HepG2 (cell line): ENCODE results near the gene PALM. TPM values are rescaled to one million over a fixed set of nuclear protein-coding genes. Genes with fewer than 3 reads are reported as not detected.

Source experiments
- AFF4 ChIP-seq: sonication (generic); formaldehyde crosslinking; IDR thresholded peaks from 2 replicates; pipeline ENCODE4 v1.4.0; 2020; ENCODE audit warnings: missing genetic modification reagents
- BCLAF1 ChIP-seq: fragments of 450-650 bp; IDR thresholded peaks from 2 replicates; pipeline ENCODE4 v1.6.1; 2017; ENCODE audit warnings: mild to moderate bottlenecking
- HNF1A ChIP-seq, 2 experiments: sonication (generic) in 1 of 2; formaldehyde crosslinking in 1 of 2; IDR thresholded peaks; 2 replicates each; pipeline versions ENCODE4 v1.4.0 to v1.6.1; 2016 to 2020; ENCODE audit warnings: borderline replicate concordance in 1 of 2, low read depth in 1 of 2, mild to moderate bottlenecking in 1 of 2, missing genetic modification reagents in 1 of 2
- HNRNPH1 ChIP-seq: fragments of 200-400 bp; formaldehyde crosslinking; optimal IDR thresholded peaks from 2 replicates; pipeline ENCODE3; 2017; ENCODE audit warnings: mild to moderate bottlenecking, low read depth, low read length
- KLF16 ChIP-seq, 2 experiments: sonication (generic) in 1 of 2; formaldehyde crosslinking in 1 of 2; IDR thresholded peaks; 2 replicates each; pipeline versions ENCODE4 v1.6.1 to v1.8.0; 2016 to 2023; ENCODE audit warnings: missing genetic modification reagents in 2 of 2, missing compliant biosample characterization in 1 of 2
- MTERF4 ChIP-seq: sonication (generic); formaldehyde crosslinking; IDR thresholded peaks from 2 replicates; pipeline ENCODE4 v1.8.0; 2023; ENCODE audit warnings: mild to moderate bottlenecking, missing genetic modification reagents
- POLR2G ChIP-seq: fragments of 200-400 bp; formaldehyde crosslinking; IDR thresholded peaks from 2 replicates; pipeline ENCODE4 v1.6.1; 2018; ENCODE audit warnings: mild to moderate bottlenecking, low read depth, low read length, moderate library complexity
- RBM22 ChIP-seq: fragments of 200-400 bp; formaldehyde crosslinking; optimal IDR thresholded peaks from 2 replicates; pipeline ENCODE3; 2017; ENCODE audit warnings: mild to moderate bottlenecking, low read length, moderate library complexity
- RFX1 ChIP-seq: fragments of 450-650 bp; IDR thresholded peaks from 2 replicates; pipeline ENCODE4 v1.6.1; 2017
- ZMYM4 ChIP-seq: sonication (generic); formaldehyde crosslinking; IDR thresholded peaks from 2 replicates; pipeline ENCODE4 v1.8.1; 2023; ENCODE audit warnings: mild to moderate bottlenecking, missing genetic modification reagents
- ZNF235 ChIP-seq: sonication (generic); formaldehyde crosslinking; IDR thresholded peaks from 2 replicates; pipeline ENCODE4 v1.8.1; 2023; ENCODE audit warnings: mild to moderate bottlenecking, missing genetic modification reagents, borderline replicate concordance
- ZNF367 ChIP-seq: sonication (generic); formaldehyde crosslinking; IDR thresholded peaks from 2 replicates; pipeline ENCODE4 v1.4.0; 2020; ENCODE audit warnings: missing genetic modification reagents, borderline replicate concordance
- ZNF563 ChIP-seq: sonication (generic); formaldehyde crosslinking; IDR thresholded peaks from 2 replicates; pipeline ENCODE4 v1.8.0; 2022; ENCODE audit warnings: mild to moderate bottlenecking, moderate library complexity, missing genetic modification reagents
- ZNF572 ChIP-seq: sonication (generic); formaldehyde crosslinking; IDR thresholded peaks from 2 replicates; pipeline ENCODE4 v1.5.1; 2020; ENCODE audit warnings: mild to moderate bottlenecking, missing genetic modification reagents
- ZNF781 ChIP-seq: sonication (generic); formaldehyde crosslinking; IDR thresholded peaks from 2 replicates; pipeline ENCODE4 v1.5.1; 2020; ENCODE audit warnings: borderline replicate concordance, mild to moderate bottlenecking, missing genetic modification reagents; ENCODE audit errors: not compliant biosample characterization
- ZNF790 ChIP-seq: sonication (generic); formaldehyde crosslinking; IDR thresholded peaks from 2 replicates; pipeline ENCODE4 v1.8.0; 2022; ENCODE audit warnings: missing genetic modification reagents, mild to moderate bottlenecking, borderline replicate concordance
- ZSCAN25 ChIP-seq: sonication (generic); formaldehyde crosslinking; IDR thresholded peaks from 2 replicates; pipeline ENCODE4 v1.8.0; 2022; ENCODE audit warnings: mild to moderate bottlenecking, missing genetic modification reagents
- polyA plus RNA-seq, 8 experiments: library from polyadenylated mRNA; depleted of rRNA in 3 of 8; stranded (reverse) in 7 of 8; unstranded in 1 of 8; fragments of >200 nt; fragmentation: Illumina TruSeq in 4 of 8; extraction: Trizol in 4 of 8; gene quantifications; 2 replicates each; pipeline versions ENCODE4 v1.2.1 to v1.2.3, GENCODE V29; 2011 to 2016; ENCODE audit warnings: low read depth in 4 of 8, missing spikeins in 1 of 8, mixed read lengths in 1 of 8; ENCODE audit not compliant: insufficient read depth in 1 of 8
- total RNA-seq, 5 experiments: library from RNA; depleted of rRNA; stranded (reverse); fragments of >200 nt; fragmentation: Illumina TruSeq; extraction: Trizol; gene quantifications; 2 replicates each; pipeline ENCODE4 v1.2.3, GENCODE V29; 2016; ENCODE audit warnings: low read depth in 1 of 5

PALM gene
- total and polyA plus RNA-seq, 2 of the 13 experiments (the other 11 are each of a cell fraction or from before 2014, with no cell fraction given), result 4.0 to 9.7 TPM

- TF ChIP-seq MTERF4 (CRISPR knock-in tag) (peak; percentile 47; the same call in 1 of the 2 replicates), ZNF781 (CRISPR knock-in tag) (no peak), RBM22 (no peak), ZMYM4 (CRISPR knock-in tag) (no peak), KLF16 (CRISPR knock-in tag; IDR thresholded peaks at IDR 0.05) (no peak), RFX1 (no peak), ZNF367 (no peak), ZNF563 (CRISPR knock-in tag) (0 out of 2 replicates have a peak, but pooled peaks have one; percentile 14), ZSCAN25 (CRISPR knock-in tag) (no peak), ZNF790 (CRISPR knock-in tag) (0 out of 2 replicates have a peak, but pooled peaks have one; percentile 70), AFF4 (no peak), POLR2G (0 out of 2 replicates have a peak, but pooled peaks have one; percentile 4), ZNF235 (CRISPR knock-in tag) (no peak), BCLAF1 (no peak), HNF1A (IDR thresholded peaks at IDR 0.05; ENCODE audit: low read depth) (no peak), HNF1A (CRISPR knock-in tag; IDR thresholded peaks at IDR 0.05; ENCODE audit: borderline replicate concordance) (no peak), ZNF572 (CRISPR knock-in tag) (no peak), HNRNPH1 (no peak)
These were observed 29.8 kb upstream of the PALM start (continued) for GRCh38 chr19:678791-679388.
